Neural progenitor cell (in vitro differentiated cells): Measurements from ENCODE around the gene RANBP1. TPM values are rescaled to one million over a fixed set of nuclear protein-coding genes. Genes with fewer than 3 reads are reported as not detected.

Experiments
- DNase-seq: peaks from one replicate; pipeline ENCODE4 v3.0.0-alpha.2; 2016; ENCODE audit warnings: low spot score
- H2AFZ ChIP-seq: fragments of 200-600 bp; sonication (generic); replicated peaks from 2 replicates; pipeline ENCODE4 v1.6.1; 2016; ENCODE audit warnings: antibody characterized with exemption
- H3F3A ChIP-seq: fragments of 200-600 bp; sonication (generic); 2 replicates; pipeline ENCODE4 v1.6.1; 2016; ENCODE audit warnings: antibody characterized with exemption, low read depth
- H3K27ac ChIP-seq: fragments of 200-600 bp; sonication (generic); 2 replicates; pipeline ENCODE4 v1.5.1; 2016; ENCODE audit warnings: mild to moderate bottlenecking
- H3K27me3 ChIP-seq: fragments of 200-600 bp; sonication (generic); 2 replicates; pipeline ENCODE4 v1.6.1; 2016; ENCODE audit warnings: mild to moderate bottlenecking, moderate library complexity
- H3K36me3 ChIP-seq: fragments of 200-600 bp; sonication (generic); 2 replicates; pipeline ENCODE4 v1.5.1; 2016
- H3K4me1 ChIP-seq: fragments of 200-600 bp; sonication (generic); 2 replicates; pipeline ENCODE4 v1.6.1; 2016; ENCODE audit warnings: mixed run types
- H3K4me2 ChIP-seq: fragments of 200-600 bp; sonication (generic); 2 replicates; pipeline ENCODE4 v1.6.1; 2016
- H3K4me3 ChIP-seq: fragments of 200-600 bp; sonication (generic); 2 replicates; pipeline ENCODE4 v1.5.1; 2016
- H3K79me2 ChIP-seq: fragments of 200-600 bp; sonication (generic); 2 replicates; pipeline ENCODE4 v1.6.1; 2016; ENCODE audit warnings: low read depth
- H3K9ac ChIP-seq: fragments of 200-600 bp; sonication (generic); 2 replicates; pipeline ENCODE4 v1.6.1; 2016
- H3K9me3 ChIP-seq: fragments of 200-600 bp; sonication (generic); 2 replicates; pipeline ENCODE4 v1.5.1; 2016; ENCODE audit warnings: low read depth
- H4K20me1 ChIP-seq: fragments of 200-600 bp; sonication (generic); 2 replicates; pipeline ENCODE4 v1.6.1; 2016; ENCODE audit warnings: low read depth
- H3K27ac Mint-ChIP-seq: 3 replicates; pipeline ENCODE4 v1.8.0; 2021; ENCODE audit warnings: mixed read lengths
- H3K27me3 Mint-ChIP-seq: 2 replicates; pipeline ENCODE4 v1.8.0; 2022; ENCODE audit warnings: low read depth, mild to moderate bottlenecking, inconsistent platforms, moderate library complexity, mixed read lengths; ENCODE audit not compliant: insufficient read depth
- H3K36me3 Mint-ChIP-seq: 3 replicates; pipeline ENCODE4 v1.8.0; 2021; ENCODE audit warnings: mixed read lengths
- H3K4me1 Mint-ChIP-seq: 3 replicates; pipeline ENCODE4 v1.8.0; 2021; ENCODE audit warnings: mixed read lengths
- H3K4me3 Mint-ChIP-seq: 3 replicates; pipeline ENCODE4 v1.8.0; 2021; ENCODE audit warnings: mild to moderate bottlenecking, moderate library complexity, mixed read lengths
- H3K9me3 Mint-ChIP-seq: 3 replicates; pipeline ENCODE4 v1.8.0; 2020; ENCODE audit warnings: mixed read lengths
- EZH2 ChIP-seq: fragments of 200-600 bp; sonication (generic); IDR thresholded peaks from 2 replicates; pipeline ENCODE4 v1.6.1; 2017; ENCODE audit warnings: antibody characterized with exemption, mild to moderate bottlenecking, moderate library complexity
- EZH2phosphoT487 ChIP-seq: fragments of 200-600 bp; sonication (generic); IDR thresholded peaks from 2 replicates; pipeline ENCODE4 v1.6.1; 2017; ENCODE audit warnings: antibody characterized with exemption
- total RNA-seq: library from RNA; depleted of rRNA; stranded (reverse); fragments of >200 nt; gene quantifications from 2 replicates; pipeline ENCODE4 v1.2.3, GENCODE V29; 2015; ENCODE audit warnings: low replicate concordance
- TF ChIP-seq, protein P1 (sequence below): fragments of 200-600 bp; sonication (generic); IDR thresholded peaks from 2 replicates; pipeline ENCODE4 v1.5.1; 2017; ENCODE audit warnings: antibody characterized with exemption, mild to moderate bottlenecking

The RANBP1 gene
- total RNA-seq, 1 donor from 2014 or later: 918 TPM

DNA sequence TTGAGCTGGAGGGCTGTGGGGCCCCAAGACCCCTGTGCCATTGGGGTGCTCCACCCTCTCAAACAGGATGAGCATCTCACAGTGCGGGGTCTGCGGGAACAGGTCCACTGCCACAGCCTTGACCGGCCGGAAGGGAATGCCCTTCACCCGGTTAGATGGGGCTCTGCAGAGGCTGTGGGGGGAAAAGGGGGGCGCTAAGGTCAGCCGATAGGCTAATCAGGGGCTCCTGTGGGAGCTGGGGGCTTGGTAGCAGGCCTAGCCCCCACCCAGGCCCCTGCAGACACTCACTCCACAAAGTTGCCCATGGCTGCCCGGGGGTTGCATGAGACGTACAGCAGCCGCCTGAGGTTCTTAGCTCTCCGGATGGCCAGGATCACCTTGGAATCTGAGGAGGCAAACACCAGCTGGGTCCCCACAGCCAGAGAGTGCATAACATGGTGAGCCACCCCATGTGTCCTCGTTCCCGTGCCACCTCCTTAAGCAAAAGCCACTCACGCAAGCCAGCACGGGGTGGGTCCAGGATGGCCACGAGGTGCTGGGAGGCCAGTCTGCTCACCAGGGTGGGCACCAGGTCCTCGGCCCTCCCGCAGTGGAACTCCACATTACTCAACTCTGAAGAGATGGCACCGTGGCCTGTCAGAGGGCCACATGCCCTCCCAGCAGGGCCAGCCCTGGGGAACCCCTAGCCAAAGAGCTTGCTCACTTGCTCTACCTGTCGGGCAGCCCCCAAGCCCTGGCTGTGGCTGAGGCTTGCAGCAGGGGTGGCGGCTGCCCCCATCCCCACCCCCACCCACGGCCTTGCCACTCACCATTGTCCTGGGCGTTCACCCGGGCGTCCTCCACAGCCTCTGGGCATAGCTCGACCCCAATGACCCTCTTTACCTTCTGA, 3.0 kb upstream of the RANBP1 start:
- Mint-ChIP-seq H3K27me3 (peaks cover 8% of the 10 kb centered on the region), H3K4me3 (no peak overlapping the region), H3K4me1 (peaks cover 5% of the 10 kb centered on the region), H3K9me3 (peaks cover 2% of the 10 kb centered on the region), H3K27ac (no peak overlapping the region), H3K36me3 (peaks cover 15% of the 10 kb centered on the region)
- DNase-seq: no peak
- Histone ChIP-seq H3K4me1 (peaks cover 3% of the 10 kb centered on the region), H3K4me2 (no peak overlapping the region), H4K20me1 (peaks cover 25% of the 10 kb centered on the region), H3K4me3 (no peak overlapping the region), H3K36me3 (no peaks in the 10 kb centered on the region), H3K79me2 (peaks cover 24% of the 10 kb centered on the region), H3F3A (peaks cover 46% of the 10 kb centered on the region), H3K9ac (no peak overlapping the region), H3K9me3 (no peaks in the 10 kb centered on the region), H2AFZ (no peak overlapping the region), H3K27ac (no peak overlapping the region), H3K27me3 (no peaks in the 10 kb centered on the region)
- TF ChIP-seq, protein P1, sequence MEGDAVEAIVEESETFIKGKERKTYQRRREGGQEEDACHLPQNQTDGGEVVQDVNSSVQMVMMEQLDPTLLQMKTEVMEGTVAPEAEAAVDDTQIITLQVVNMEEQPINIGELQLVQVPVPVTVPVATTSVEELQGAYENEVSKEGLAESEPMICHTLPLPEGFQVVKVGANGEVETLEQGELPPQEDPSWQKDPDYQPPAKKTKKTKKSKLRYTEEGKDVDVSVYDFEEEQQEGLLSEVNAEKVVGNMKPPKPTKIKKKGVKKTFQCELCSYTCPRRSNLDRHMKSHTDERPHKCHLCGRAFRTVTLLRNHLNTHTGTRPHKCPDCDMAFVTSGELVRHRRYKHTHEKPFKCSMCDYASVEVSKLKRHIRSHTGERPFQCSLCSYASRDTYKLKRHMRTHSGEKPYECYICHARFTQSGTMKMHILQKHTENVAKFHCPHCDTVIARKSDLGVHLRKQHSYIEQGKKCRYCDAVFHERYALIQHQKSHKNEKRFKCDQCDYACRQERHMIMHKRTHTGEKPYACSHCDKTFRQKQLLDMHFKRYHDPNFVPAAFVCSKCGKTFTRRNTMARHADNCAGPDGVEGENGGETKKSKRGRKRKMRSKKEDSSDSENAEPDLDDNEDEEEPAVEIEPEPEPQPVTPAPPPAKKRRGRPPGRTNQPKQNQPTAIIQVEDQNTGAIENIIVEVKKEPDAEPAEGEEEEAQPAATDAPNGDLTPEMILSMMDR: no peak
- no peak for TF ChIP-seq EZH2
- no peak for TF ChIP-seq EZH2phosphoT487

DNA sequence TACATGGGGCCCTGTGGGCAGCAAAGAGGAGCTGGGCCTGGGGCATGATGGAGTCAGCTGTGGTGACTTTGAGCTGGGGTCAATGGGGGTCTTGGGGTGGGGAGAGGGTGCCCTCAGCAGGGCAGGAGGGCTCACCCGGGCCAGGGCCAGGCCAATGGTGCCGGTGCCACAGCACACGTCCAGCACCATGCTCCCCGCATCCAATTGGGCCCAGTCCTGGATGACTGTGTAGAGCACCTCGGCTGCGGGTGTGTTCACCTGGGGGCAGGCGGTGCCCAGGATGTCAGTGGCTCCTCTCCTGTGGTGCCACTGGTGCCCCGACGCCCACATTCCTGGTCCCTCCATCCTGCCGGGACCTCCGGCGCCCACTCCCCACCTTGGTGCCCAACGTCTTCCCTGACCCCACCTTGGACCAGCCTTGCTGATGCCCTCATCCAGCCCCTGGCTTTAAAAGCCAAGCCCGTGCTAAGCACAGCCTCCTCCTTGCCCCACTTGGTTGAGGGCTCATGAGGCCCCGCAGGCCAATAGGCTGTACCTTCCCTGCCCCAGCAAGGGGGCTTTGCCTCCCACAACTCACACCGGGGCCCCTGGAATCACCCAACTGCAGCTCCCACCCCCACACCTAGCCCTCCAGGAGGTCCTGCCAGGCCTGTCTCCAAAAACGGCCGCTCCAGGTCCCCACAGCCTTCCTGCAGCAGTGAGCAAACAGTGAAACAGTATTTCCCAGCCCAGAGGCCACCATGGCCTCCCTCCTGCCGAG, 2.2 kb upstream of the RANBP1 start:
- peaks cover 33% of the 10 kb centered on the region for H3K79me2 ChIP-seq
- Mint-ChIP-seq H3K27me3 (peaks cover 7% of the 10 kb centered on the region), H3K4me3 (peak overlapping the region; percentile 63), H3K4me1 (peaks cover 11% of the 10 kb centered on the region), H3K27ac (no peak overlapping the region), H3K36me3 (peaks cover 13% of the 10 kb centered on the region), H3K9me3 (peaks cover 2% of the 10 kb centered on the region)
- peaks cover 46% of the 10 kb centered on the region for H3F3A ChIP-seq
- H3K4me1 ChIP-seq: peaks cover 8% of the 10 kb centered on the region
- TF ChIP-seq, protein P1: no peak
- TF ChIP-seq EZH2 (no peak), EZH2phosphoT487 (no peak)
- no peak overlapping the region for H3K4me3 ChIP-seq
- no peak overlapping the region for H3K27ac ChIP-seq
- H3K9me3 ChIP-seq: no peaks in the 10 kb centered on the region
- no peak overlapping the region for H2AFZ ChIP-seq
- no peak overlapping the region for H3K4me2 ChIP-seq
- H3K27me3 ChIP-seq: no peaks in the 10 kb centered on the region
- H3K9ac ChIP-seq: no peak overlapping the region
- peaks cover 34% of the 10 kb centered on the region for H4K20me1 ChIP-seq
- H3K36me3 ChIP-seq: no peaks in the 10 kb centered on the region
- no peak for DNase-seq

DNA sequence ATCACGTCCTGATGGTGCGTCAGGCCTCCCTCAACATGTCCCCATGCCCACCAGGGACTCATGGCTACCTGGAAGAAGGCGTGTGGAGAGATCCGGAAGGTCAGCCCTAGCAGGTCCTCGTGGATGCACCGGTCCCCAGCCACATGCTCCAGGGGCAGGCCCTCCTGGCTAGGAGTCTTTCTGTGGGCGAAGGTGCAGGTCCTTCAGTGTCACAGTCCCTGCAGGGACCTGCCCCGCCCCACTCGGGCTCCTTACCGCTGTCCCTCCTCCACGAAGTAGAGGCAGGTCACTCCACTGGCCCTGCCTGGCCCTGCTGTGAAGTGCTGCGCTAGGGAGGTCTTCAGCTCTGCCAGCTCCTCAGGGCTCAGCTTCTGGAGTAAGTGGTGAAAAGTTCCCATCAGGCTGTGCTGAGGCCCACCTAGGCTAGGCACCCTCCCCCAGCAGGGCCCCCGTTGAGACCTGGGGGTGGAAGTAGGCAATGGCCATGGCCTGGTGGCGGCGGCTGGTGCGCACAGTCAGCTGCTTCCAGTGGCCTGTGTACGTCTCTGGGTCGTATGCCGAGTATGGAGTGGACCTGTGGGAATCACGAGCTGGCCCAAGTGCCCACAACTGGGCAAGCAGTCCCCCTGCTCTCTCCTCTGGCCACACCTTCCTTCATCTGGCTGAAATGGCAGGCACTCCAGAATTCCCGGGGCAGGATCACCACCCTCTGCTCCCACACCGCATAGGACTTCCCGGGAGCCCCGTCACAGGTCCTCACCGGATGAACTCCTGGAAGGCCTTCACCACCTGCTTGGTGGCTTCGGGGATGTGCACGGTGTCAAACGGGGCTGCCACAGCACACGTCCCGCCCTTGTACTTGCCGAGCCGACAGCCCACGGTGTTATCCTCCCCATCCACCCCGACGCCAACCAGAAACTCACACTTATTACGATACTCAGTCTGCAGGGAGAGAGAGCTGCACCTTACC, 1.1 kb upstream of the RANBP1 start:
- no peaks in the 10 kb centered on the region for H3K27me3 ChIP-seq
- peak overlapping the region; percentile 11 for H3K27ac Mint-ChIP-seq
- no peak overlapping the region for H3K4me3 ChIP-seq
- no peak overlapping the region for H3K27ac ChIP-seq
- H3F3A ChIP-seq: peaks cover 35% of the 10 kb centered on the region
- no peaks in the 10 kb centered on the region for H3K9me3 ChIP-seq
- H3K79me2 ChIP-seq: peaks cover 44% of the 10 kb centered on the region
- H3K4me3 Mint-ChIP-seq: peak overlapping the region; percentile 93
- peaks cover 3% of the 10 kb centered on the region for H3K36me3 ChIP-seq
- H3K4me1 Mint-ChIP-seq: peaks cover 19% of the 10 kb centered on the region
- peaks cover 14% of the 10 kb centered on the region for H3K36me3 Mint-ChIP-seq
- TF ChIP-seq, protein P1: no peak
- no peak for TF ChIP-seq EZH2phosphoT487
- TF ChIP-seq EZH2: no peak
- no peak overlapping the region for H3K9ac ChIP-seq
- peaks cover 34% of the 10 kb centered on the region for H4K20me1 ChIP-seq
- no peak for DNase-seq
- peaks cover 7% of the 10 kb centered on the region for H3K27me3 Mint-ChIP-seq
- H3K9me3 Mint-ChIP-seq: peaks cover 2% of the 10 kb centered on the region
- H3K4me1 ChIP-seq: peaks cover 14% of the 10 kb centered on the region
- no peak overlapping the region for H3K4me2 ChIP-seq
- H2AFZ ChIP-seq: no peak overlapping the region
